NB4 (cell line): ENCODE data around the gene NTRK2.

Source experiments
- CTCF ChIP-seq: IDR thresholded peaks from one replicate; pipeline ENCODE4 v1.5.1; 2012; ENCODE audit warnings: low read depth, low read length
- MAX ChIP-seq: IDR thresholded peaks from 2 replicates; pipeline ENCODE4 v1.6.1; 2011; ENCODE audit warnings: low read depth, low read length
- MYC ChIP-seq: IDR thresholded peaks from 2 replicates; pipeline ENCODE4 v1.6.1; 2011; ENCODE audit warnings: low read depth, low read length
- POLR2A ChIP-seq: IDR thresholded peaks from 2 replicates; pipeline ENCODE4 v1.6.1; 2011; ENCODE audit warnings: mild to moderate bottlenecking; ENCODE audit not compliant: insufficient read length; ENCODE audit errors: extremely low read depth

GRCh38 chr9:84668196-84669012 lies 1.1 kb upstream of the NTRK2 start:
- TF ChIP-seq CTCF (peak; percentile 23), POLR2A (no peak), MYC (no peak), MAX (no peak)
